ENCODE data around the gene PRIMA1. TPM values are rescaled to one million over a fixed set of nuclear protein-coding genes. Genes with fewer than 3 reads are reported as not detected.

Gene PRIMA1
- total RNA-seq, 1 experiment from 2014 or later = 4.9 TPM

DNA sequence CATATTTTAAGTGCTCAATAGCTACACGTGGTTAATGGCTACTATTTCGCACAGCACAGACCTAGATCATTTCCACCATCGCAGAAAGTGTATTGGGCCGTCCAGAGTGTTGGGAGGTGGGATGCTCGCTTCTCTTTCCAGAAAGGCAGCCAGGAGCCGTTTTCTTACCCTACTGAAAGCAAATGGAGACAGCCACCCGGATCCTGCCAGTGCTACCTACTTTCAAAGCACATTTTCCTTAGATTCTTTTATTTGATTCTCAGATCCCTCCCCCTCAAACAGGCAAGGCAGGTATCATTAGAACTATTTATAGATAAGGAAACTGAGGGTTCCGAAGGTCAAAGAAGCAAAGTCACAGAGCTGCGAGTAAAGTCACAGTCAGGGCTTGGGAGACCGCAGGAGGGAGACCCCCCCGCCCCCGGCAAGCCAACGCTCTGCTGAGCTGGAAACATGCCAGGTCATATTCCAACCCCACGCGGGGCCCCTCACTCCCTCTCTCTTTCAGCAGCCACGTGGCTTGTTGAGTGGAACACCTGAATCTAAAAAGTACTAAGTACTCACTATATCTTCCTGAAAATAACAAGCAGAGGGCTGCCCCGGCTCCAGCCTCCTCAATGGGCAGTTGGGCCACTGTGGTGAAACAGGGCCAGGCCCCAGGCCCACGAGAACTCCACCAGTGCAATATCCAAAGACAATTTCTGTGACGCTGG, 36.2 kb downstream of the PRIMA1 start (continued):
- TF ChIP-seq, protein P1, sequence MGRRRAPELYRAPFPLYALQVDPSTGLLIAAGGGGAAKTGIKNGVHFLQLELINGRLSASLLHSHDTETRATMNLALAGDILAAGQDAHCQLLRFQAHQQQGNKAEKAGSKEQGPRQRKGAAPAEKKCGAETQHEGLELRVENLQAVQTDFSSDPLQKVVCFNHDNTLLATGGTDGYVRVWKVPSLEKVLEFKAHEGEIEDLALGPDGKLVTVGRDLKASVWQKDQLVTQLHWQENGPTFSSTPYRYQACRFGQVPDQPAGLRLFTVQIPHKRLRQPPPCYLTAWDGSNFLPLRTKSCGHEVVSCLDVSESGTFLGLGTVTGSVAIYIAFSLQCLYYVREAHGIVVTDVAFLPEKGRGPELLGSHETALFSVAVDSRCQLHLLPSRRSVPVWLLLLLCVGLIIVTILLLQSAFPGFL (CRISPR knock-in tag; IDR thresholded peaks at IDR 0.05; ENCODE audit: borderline replicate concordance) = no peak
- TF ChIP-seq CREB1 (CRISPR knock-in tag; IDR thresholded peaks at IDR 0.05) = no peak
- no peak for TF ChIP-seq OVOL2 (CRISPR knock-in tag; IDR thresholded peaks at IDR 0.05; ENCODE audit: borderline replicate concordance)
- no peak for TF ChIP-seq ZBTB21 (CRISPR knock-in tag; IDR thresholded peaks at IDR 0.05; ENCODE audit: borderline replicate concordance)

DNA sequence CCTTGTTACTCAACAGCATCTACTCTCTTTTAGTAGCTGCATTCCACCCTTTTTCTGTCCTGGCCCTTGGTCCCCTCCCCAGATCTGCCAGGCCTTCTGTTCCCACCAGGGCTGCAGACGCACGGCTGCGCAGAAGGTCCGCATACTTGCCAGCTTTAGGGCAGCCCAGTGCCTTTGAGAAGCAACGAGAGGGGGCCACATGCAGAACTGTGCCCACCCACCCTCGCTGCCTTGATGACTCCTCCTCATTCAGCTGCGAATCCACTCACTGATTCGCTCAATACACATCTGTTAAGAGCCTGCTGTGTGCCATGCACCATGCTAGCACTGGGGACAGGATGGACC, 39.2 kb downstream of the PRIMA1 start:
- CTCF ChIA-PET = no interaction called here
- Mint-ChIP-seq H3K9me3 (peaks cover 5% of the 10 kb centered on the region), H3K27me3 (ENCODE audit: low read depth) (no peaks in the 10 kb centered on the region), H3K4me3 (no peak overlapping the region), H3K4me1 (peaks cover 25% of the 10 kb centered on the region), H3K27ac (peak overlapping the region; percentile 47), H3K36me3 (no peaks in the 10 kb centered on the region; the same call in 1 of the 2 replicates)
- POLR2A ChIA-PET = no interaction called here
- TF ChIP-seq ELF4 (CRISPR knock-in tag; IDR thresholded peaks at IDR 0.05; ENCODE audit: low read depth) = no peak
- TF ChIP-seq PRRX2 (CRISPR knock-in tag; IDR thresholded peaks at IDR 0.05) = no peak
- TF ChIP-seq, protein P2, sequence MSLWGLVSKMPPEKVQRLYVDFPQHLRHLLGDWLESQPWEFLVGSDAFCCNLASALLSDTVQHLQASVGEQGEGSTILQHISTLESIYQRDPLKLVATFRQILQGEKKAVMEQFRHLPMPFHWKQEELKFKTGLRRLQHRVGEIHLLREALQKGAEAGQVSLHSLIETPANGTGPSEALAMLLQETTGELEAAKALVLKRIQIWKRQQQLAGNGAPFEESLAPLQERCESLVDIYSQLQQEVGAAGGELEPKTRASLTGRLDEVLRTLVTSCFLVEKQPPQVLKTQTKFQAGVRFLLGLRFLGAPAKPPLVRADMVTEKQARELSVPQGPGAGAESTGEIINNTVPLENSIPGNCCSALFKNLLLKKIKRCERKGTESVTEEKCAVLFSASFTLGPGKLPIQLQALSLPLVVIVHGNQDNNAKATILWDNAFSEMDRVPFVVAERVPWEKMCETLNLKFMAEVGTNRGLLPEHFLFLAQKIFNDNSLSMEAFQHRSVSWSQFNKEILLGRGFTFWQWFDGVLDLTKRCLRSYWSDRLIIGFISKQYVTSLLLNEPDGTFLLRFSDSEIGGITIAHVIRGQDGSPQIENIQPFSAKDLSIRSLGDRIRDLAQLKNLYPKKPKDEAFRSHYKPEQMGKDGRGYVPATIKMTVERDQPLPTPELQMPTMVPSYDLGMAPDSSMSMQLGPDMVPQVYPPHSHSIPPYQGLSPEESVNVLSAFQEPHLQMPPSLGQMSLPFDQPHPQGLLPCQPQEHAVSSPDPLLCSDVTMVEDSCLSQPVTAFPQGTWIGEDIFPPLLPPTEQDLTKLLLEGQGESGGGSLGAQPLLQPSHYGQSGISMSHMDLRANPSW (CRISPR knock-in tag; conservative IDR thresholded peaks at IDR 0.05; ENCODE audit: low read depth) = no peak
- DNase-seq (ENCODE audit: low spot score) (no peak), ATAC-seq (no peak)

DNA sequence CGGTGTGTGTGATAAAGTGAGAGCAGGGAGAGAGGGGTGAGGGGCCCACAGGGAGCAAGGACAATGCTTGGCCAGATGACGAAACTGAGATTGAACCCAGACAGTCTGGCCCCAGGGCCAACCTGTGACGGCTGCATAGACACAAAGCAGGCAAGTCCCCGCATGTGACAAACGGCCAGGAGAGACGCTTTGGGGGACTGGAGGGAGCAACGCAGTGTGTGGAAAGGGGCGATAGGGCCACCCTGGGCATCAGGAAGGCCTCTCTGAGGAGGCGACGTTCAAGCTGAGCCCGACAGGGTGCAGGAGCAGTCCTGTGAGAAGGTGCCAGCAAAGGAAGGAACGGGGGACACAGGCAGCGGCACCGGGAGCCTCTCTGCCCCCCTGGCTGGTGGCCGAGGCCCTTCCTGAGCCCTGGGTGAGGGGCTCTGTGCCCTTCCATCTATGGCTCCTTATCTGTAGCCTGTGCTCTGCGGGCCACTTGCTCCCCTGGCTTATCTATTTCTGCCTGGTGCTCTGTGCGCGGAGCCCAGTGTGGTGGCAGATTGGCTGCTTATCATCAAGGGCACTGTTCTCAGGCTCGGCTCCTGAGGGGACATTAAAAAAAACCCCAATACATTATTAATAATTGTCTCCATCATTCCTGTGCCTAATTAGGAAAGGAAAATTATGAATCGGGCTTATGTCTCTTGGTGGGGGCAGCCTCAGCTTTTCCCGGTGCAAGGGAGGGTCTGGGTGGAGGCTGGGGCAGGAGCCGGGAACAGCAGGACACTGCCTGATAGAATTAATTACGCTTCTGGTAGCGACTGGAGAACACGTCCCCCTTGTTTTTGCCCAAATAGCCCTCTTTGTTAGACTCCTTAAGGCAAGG, 39.8 kb downstream of the PRIMA1 start:
- DNase-seq (ENCODE audit: low spot score) (no peak), ATAC-seq (no peak)
- Mint-ChIP-seq H3K9me3 (peaks cover 5% of the 10 kb centered on the region), H3K4me1 (peaks cover 25% of the 10 kb centered on the region), H3K4me3 (no peak overlapping the region), H3K27ac (peak overlapping the region; percentile 35), H3K27me3 (ENCODE audit: low read depth) (no peaks in the 10 kb centered on the region), H3K36me3 (no peaks in the 10 kb centered on the region; the same call in 1 of the 2 replicates)
- ChIA-PET CTCF (no interaction called here), POLR2A (no interaction called here)
- TF ChIP-seq TEAD1 (CRISPR knock-in tag; IDR thresholded peaks at IDR 0.05) (no peak), NFATC4 (CRISPR knock-in tag; IDR thresholded peaks at IDR 0.05) (no peak), MYBL2 (CRISPR knock-in tag; IDR thresholded peaks at IDR 0.05) (no peak), CREM (CRISPR knock-in tag; IDR thresholded peaks at IDR 0.05) (no peak), ZNF232 (CRISPR knock-in tag; IDR thresholded peaks at IDR 0.05) (no peak)
- TF ChIP-seq, protein P3, sequence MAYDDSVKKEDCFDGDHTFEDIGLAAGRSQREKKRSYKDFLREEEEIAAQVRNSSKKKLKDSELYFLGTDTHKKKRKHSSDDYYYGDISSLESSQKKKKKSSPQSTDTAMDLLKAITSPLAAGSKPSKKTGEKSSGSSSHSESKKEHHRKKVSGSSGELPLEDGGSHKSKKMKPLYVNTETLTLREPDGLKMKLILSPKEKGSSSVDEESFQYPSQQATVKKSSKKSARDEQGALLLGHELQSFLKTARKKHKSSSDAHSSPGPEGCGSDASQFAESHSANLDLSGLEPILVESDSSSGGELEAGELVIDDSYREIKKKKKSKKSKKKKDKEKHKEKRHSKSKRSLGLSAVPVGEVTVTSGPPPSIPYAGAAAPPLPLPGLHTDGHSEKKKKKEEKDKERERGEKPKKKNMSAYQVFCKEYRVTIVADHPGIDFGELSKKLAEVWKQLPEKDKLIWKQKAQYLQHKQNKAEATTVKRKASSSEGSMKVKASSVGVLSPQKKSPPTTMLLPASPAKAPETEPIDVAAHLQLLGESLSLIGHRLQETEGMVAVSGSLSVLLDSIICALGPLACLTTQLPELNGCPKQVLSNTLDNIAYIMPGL (CRISPR knock-in tag; IDR thresholded peaks at IDR 0.05) = no peak
- TF ChIP-seq, protein P4, sequence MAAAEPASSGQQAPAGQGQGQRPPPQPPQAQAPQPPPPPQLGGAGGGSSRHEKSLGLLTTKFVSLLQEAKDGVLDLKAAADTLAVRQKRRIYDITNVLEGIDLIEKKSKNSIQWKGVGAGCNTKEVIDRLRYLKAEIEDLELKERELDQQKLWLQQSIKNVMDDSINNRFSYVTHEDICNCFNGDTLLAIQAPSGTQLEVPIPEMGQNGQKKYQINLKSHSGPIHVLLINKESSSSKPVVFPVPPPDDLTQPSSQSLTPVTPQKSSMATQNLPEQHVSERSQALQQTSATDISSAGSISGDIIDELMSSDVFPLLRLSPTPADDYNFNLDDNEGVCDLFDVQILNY (CRISPR knock-in tag; IDR thresholded peaks at IDR 0.05) = no peak
- TF ChIP-seq, protein P5, sequence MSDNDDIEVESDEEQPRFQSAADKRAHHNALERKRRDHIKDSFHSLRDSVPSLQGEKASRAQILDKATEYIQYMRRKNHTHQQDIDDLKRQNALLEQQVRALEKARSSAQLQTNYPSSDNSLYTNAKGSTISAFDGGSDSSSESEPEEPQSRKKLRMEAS (CRISPR knock-in tag; IDR thresholded peaks at IDR 0.05) = no peak
- TF ChIP-seq, protein P6, sequence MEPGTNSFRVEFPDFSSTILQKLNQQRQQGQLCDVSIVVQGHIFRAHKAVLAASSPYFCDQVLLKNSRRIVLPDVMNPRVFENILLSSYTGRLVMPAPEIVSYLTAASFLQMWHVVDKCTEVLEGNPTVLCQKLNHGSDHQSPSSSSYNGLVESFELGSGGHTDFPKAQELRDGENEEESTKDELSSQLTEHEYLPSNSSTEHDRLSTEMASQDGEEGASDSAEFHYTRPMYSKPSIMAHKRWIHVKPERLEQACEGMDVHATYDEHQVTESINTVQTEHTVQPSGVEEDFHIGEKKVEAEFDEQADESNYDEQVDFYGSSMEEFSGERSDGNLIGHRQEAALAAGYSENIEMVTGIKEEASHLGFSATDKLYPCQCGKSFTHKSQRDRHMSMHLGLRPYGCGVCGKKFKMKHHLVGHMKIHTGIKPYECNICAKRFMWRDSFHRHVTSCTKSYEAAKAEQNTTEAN (CRISPR knock-in tag; IDR thresholded peaks at IDR 0.05) = no peak
- TF ChIP-seq, protein P7, sequence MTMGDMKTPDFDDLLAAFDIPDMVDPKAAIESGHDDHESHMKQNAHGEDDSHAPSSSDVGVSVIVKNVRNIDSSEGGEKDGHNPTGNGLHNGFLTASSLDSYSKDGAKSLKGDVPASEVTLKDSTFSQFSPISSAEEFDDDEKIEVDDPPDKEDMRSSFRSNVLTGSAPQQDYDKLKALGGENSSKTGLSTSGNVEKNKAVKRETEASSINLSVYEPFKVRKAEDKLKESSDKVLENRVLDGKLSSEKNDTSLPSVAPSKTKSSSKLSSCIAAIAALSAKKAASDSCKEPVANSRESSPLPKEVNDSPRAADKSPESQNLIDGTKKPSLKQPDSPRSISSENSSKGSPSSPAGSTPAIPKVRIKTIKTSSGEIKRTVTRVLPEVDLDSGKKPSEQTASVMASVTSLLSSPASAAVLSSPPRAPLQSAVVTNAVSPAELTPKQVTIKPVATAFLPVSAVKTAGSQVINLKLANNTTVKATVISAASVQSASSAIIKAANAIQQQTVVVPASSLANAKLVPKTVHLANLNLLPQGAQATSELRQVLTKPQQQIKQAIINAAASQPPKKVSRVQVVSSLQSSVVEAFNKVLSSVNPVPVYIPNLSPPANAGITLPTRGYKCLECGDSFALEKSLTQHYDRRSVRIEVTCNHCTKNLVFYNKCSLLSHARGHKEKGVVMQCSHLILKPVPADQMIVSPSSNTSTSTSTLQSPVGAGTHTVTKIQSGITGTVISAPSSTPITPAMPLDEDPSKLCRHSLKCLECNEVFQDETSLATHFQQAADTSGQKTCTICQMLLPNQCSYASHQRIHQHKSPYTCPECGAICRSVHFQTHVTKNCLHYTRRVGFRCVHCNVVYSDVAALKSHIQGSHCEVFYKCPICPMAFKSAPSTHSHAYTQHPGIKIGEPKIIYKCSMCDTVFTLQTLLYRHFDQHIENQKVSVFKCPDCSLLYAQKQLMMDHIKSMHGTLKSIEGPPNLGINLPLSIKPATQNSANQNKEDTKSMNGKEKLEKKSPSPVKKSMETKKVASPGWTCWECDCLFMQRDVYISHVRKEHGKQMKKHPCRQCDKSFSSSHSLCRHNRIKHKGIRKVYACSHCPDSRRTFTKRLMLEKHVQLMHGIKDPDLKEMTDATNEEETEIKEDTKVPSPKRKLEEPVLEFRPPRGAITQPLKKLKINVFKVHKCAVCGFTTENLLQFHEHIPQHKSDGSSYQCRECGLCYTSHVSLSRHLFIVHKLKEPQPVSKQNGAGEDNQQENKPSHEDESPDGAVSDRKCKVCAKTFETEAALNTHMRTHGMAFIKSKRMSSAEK (CRISPR knock-in tag; IDR thresholded peaks at IDR 0.05; ENCODE audit: borderline replicate concordance) = no peak
- TF ChIP-seq, protein P8, sequence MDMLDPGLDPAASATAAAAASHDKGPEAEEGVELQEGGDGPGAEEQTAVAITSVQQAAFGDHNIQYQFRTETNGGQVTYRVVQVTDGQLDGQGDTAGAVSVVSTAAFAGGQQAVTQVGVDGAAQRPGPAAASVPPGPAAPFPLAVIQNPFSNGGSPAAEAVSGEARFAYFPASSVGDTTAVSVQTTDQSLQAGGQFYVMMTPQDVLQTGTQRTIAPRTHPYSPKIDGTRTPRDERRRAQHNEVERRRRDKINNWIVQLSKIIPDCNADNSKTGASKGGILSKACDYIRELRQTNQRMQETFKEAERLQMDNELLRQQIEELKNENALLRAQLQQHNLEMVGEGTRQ (CRISPR knock-in tag; IDR thresholded peaks at IDR 0.05) = no peak
